Heart left ventricle (tissue), 13 donors: ENCODE measurements around the gene TRAF4.

Experiments used
- POLR2A ChIP-seq, 2 donors: fragments of 450-650 bp; IDR thresholded peaks; one replicate each; pipeline ENCODE4 v1.6.1; 2017; ENCODE audit warnings: antibody characterized with exemption in 2 of 2, mild to moderate bottlenecking in 2 of 2, moderate library complexity in 2 of 2
- TF ChIP-seq, protein P1 (sequence below), 12 donors: fragments of 200-600 bp; sonication (generic) in 4 of 12; IDR thresholded peaks; one replicate each; pipeline versions ENCODE4 v1.5.0 to v1.8.0; 2018 to 2022; ENCODE audit warnings: antibody characterized with exemption in 12 of 12, mild to moderate bottlenecking in 5 of 12
- donor health status: ischemic (EF 13 %, LVEDD 7.1; RV severe dilation, severe dysfunction).
- donor health status: DM: no; HTN: yes; CAD: no.
- donor health status: DM: no; HTN: no; CAD: no.
- donor health status: ischemic (EF 25% LVEDD 6.9; RV normal size, moderate dysfunction).
- donor health status: ischemic (EF 25% LVEDD 5.7; RV mildly dilated, moderate dysfunction).
- donor health status: ischemic (EF 35%, LVEDD 5.7; RV mildly dilated, moderate dysfunction).
- donor health status: nonischemic (EF 11% LVEDD 7.7; RV severe dilation, severe dysfunction).
- donor health status: DM: yes; HTN: yes; CAD: no.
- donor health status: PGD.
- donor health status: ischemic (EF 29% LVEDD 5.4; RV normal size, mild dysfunction).
- donor health status: nonischemic (EF 23%, LVEDD 6.1; RV moderate dilation, normal function).

DNA sequence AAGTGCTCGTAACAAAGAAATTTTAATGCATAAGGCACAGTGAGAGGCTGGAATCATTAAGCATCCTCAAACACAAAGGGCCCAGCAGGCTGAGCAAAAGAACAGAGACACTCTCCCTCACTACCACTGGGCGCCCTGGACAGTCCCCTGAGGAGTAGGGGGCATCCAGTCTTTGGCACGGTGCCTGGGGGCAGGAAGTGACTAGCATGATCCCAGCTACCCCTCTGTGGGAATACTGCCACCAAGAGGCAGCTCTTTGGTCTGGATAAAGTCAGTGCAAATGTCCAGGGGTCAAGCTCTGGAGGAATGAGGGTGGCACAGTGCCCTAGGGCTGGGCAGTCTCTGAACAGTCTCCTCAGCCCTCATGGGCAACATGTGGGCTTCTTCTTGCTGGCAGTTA lies 29.5 kb upstream of the TRAF4 start:
- no peak for TF ChIP-seq POLR2A (IDR thresholded peaks at IDR 0.05)
- TF ChIP-seq, protein P1, sequence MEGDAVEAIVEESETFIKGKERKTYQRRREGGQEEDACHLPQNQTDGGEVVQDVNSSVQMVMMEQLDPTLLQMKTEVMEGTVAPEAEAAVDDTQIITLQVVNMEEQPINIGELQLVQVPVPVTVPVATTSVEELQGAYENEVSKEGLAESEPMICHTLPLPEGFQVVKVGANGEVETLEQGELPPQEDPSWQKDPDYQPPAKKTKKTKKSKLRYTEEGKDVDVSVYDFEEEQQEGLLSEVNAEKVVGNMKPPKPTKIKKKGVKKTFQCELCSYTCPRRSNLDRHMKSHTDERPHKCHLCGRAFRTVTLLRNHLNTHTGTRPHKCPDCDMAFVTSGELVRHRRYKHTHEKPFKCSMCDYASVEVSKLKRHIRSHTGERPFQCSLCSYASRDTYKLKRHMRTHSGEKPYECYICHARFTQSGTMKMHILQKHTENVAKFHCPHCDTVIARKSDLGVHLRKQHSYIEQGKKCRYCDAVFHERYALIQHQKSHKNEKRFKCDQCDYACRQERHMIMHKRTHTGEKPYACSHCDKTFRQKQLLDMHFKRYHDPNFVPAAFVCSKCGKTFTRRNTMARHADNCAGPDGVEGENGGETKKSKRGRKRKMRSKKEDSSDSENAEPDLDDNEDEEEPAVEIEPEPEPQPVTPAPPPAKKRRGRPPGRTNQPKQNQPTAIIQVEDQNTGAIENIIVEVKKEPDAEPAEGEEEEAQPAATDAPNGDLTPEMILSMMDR (IDR thresholded peaks at IDR 0.05), result no peak
